Esophagus (tissue), 2 donors: Measurements from ENCODE around the gene PLA2G4A. TPM values are rescaled to one million over a fixed set of nuclear protein-coding genes. Genes with fewer than 3 reads are reported as not detected.

Experiments used
- H3K27ac ChIP-seq, 2 donors: one replicate each; pipeline ENCODE4 v1.5.1; 2013; ENCODE audit warnings: low read depth in 2 of 2, mild to moderate bottlenecking in 2 of 2, inconsistent platforms in 1 of 2, low read length in 1 of 2, moderate library complexity in 1 of 2
- H3K27me3 ChIP-seq, 2 donors: one replicate each; pipeline ENCODE4 v1.6.1; 2013; ENCODE audit warnings: low read length in 2 of 2, control low read depth in 1 of 2, mild to moderate bottlenecking in 1 of 2; ENCODE audit not compliant: insufficient read depth in 2 of 2, control insufficient read depth in 1 of 2
- H3K36me3 ChIP-seq, 2 donors: one replicate each; pipeline ENCODE4 v1.6.1; 2013; ENCODE audit warnings: low read length in 1 of 2; ENCODE audit not compliant: control insufficient read depth in 2 of 2, insufficient read depth in 2 of 2
- H3K4me1 ChIP-seq, 2 donors: one replicate each; pipeline ENCODE4 v1.6.1; 2013; ENCODE audit warnings: low read length in 1 of 2; ENCODE audit not compliant: control insufficient read depth in 2 of 2, insufficient read depth in 2 of 2
- H3K4me3 ChIP-seq, 2 donors: one replicate each; pipeline ENCODE4 v1.5.1; 2013; ENCODE audit warnings: low read length in 2 of 2, mild to moderate bottlenecking in 2 of 2, low read depth in 1 of 2, moderate library complexity in 1 of 2
- H3K9me3 ChIP-seq, 2 donors: one replicate each; pipeline ENCODE4 v1.6.1; 2013; ENCODE audit warnings: mild to moderate bottlenecking in 2 of 2, low read depth in 1 of 2, low read length in 1 of 2, moderate library complexity in 1 of 2; ENCODE audit not compliant: control insufficient read depth in 2 of 2, insufficient read depth in 1 of 2
- WGBS, 2 donors: extraction: QIAGEN DNeasy Blood & Tissue Kit; methylation state at CpG; one replicate each; pipeline ENCODE4 v1.1.7; 2013; 5-methylcytosine and 5-hydroxymethylcytosine counted together
- polyA plus RNA-seq, 2 donors: library from polyadenylated mRNA; stranded (reverse); fragments of 200-250 nt; gene quantifications; one replicate each; pipeline ENCODE4 v1.2.3, GENCODE V29; 2013
- donor health status: healthy with polysubstance abuse.
- donor health status: Bipolar disorder and iron deficiency.

The PLA2G4A gene
- polyA plus RNA-seq = 1 to 10 TPM; 3.1 to 6.3 TPM

DNA sequence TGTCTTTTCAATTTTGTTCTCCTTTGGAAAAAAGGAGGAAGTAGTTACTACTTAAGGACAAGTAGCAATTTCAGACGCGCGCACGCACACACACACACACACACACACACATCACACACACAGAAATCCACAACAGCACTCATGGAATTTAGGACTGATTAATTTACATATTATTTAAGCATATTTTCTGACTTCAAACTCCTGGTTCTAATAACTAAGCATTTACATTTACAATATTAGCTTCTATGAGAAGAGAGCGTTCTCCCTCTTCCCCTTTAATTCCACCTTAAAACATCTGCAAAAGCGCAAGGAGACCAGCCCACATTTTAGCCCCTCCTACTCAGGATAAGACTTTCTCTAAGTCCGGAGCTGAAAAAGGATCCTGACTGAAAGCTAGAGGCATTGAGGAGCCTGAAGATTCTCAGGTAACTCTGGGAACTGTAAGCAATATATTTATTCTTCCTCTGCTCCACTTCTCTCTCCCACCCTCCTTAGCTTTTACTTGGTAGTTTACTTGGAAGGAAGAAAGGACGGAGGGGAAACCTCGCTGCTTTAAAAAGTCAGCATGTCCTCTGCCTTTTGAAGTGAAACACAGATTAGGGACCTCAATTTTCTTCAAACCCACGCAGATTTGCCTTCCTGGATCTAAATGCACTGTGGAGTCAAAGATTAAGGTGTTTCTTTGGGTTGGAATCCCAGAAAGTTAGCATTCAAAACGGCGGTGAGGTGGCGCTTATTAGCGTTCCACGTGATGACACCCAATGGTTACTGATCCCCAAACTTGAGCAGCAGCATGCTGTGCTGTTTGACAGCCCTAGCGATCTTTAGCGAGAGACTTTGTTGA lies at the start of gene PLA2G4A:
Gene PLA2G4A (plus strand): TSS at position 339 of the 844 bp plus-strand sequence. CDS start 25,406 bp downstream, outside the sequence.
- Histone ChIP-seq H3K9me3 (no peaks in the 10 kb centered on the region), H3K36me3 (no peaks in the 10 kb centered on the region), H3K27ac (peak within 1 kb of the TSS; percentile 76 to 80), H3K4me3 (peak within 1 kb of the TSS; percentile 59 to 82), H3K4me1 (no peaks in the 10 kb centered on the region), H3K27me3 (no peaks in the 10 kb centered on the region)
- WGBS, 2 donors = 4 to 5% methylated on average over 17 of the region's 17 CpGs

DNA sequence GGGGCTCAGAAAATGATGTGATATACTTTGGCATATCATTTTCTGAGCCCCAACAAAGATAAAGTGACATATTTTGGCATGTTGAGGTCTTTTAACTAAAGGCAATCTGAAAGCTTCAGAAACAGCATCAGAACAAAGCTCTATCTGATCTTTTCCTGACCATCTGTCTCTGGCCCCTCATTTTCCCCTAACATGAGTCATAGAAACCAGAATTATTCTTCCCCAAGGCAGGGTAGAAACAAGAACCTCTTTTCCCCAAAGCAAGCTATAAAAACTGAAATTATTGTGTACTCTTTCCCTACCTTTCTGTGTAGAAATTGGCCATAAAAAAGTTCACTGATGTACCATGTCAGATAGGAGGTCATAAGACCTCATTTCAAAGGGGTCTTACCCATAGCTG lies 48.7 kb upstream of the PLA2G4A start:
- Histone ChIP-seq H3K4me3 (no peak overlapping the region), H3K27me3 (no peaks in the 10 kb centered on the region), H3K27ac (no peak overlapping the region), H3K36me3 (no peaks in the 10 kb centered on the region), H3K9me3 (no peaks in the 10 kb centered on the region), H3K4me1 (no peaks in the 10 kb centered on the region)

DNA sequence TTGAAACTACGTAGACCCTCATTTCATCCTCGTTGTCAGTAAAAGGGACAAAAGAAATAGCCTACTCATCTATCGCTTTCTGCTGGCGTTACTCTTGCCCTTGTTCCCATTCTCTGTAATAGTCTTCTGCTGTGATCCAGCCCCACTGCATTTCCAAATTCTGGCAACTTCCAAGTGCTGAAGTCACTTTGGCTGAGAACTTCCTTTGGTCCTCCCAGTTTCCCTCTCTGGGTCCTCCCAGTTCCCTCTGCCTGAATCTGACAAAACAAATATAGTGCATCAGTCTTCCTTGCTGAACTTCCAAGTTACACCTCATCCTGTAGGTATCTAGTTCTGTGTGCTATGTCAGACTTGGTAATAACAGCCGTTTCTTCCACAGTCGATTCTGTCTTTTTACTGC lies 47.0 kb upstream of the PLA2G4A start:
- H3K36me3 ChIP-seq = no peaks in the 10 kb centered on the region
- 81 to 86% methylated on average over 6 of the region's 6 CpGs for WGBS, 2 donors
- H3K4me1 ChIP-seq = no peaks in the 10 kb centered on the region
- H3K27me3 ChIP-seq = no peaks in the 10 kb centered on the region
- no peak overlapping the region for H3K4me3 ChIP-seq
- no peaks in the 10 kb centered on the region for H3K9me3 ChIP-seq
- no peak overlapping the region for H3K27ac ChIP-seq

DNA sequence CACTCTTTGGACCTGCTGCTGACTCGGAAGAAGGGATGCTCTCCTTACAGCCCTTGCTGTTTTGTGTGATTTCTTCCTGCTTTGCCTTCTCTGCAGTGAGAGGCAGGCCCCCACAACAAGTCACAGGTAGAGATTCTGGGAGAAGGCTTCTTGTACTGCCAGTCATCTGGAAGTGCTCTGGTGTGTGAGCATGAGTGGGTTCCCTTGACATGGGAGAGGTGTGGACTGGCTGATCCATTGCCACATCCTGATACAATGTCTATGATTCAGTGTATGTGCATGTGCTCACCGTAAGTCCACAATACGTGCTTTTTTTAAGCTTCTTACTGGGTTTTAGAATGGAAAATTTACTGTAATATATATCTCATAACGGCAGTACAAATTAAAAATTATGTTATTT lies 46.0 kb upstream of the PLA2G4A start:
- no peaks in the 10 kb centered on the region for H3K36me3 ChIP-seq
- H3K9me3 ChIP-seq = no peaks in the 10 kb centered on the region
- H3K4me3 ChIP-seq = no peak overlapping the region
- H3K27ac ChIP-seq = no peak overlapping the region
- no peaks in the 10 kb centered on the region for H3K4me1 ChIP-seq
- H3K27me3 ChIP-seq = no peaks in the 10 kb centered on the region
- 86 to 88% methylated on average over 4 of the region's 4 CpGs for WGBS, 2 donors

DNA sequence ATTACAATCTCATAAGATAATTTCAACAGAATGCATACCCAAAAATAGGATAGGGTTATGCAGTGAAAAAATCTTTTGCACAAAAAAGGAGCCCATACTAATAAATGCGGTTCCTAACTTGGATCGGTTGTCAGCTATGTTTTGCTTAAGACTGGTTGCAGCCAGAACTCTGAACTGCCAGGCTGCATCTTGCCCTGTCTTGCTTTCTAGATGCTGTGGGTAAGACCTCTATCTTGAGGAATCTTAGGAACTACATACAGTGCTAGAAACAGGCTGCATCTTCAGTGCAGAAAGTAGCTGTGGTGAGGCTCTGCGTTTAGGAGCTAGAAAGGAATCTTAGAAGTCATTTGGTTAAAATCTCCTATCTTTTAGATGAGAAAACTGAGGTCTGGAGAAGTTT lies 45.6 kb upstream of the PLA2G4A start:
- H3K9me3 ChIP-seq = no peaks in the 10 kb centered on the region
- no peak overlapping the region for H3K4me3 ChIP-seq
- 74 to 76% methylated on average over 3 of the region's 3 CpGs for WGBS, 2 donors

DNA sequence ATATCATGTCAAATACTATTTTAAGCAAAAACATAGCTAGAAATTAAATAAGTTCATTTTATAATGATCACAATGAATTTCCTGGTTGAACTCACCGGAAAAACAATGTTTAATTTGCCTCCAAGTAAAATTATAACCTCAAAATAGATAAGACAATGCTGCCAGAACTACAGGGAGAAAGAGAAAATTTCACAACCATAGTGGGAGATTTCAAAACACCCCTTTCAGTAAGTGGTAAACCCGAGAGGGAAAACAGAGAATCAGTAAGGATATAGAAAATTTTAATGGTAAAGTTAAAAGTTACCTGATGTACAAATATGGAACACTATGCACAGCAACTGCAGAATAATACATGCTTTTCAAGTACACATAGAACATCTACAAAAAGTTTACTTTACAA lies 43.2 kb upstream of the PLA2G4A start:
- H3K4me3 ChIP-seq = no peak overlapping the region
- H3K9me3 ChIP-seq = no peaks in the 10 kb centered on the region
- WGBS, 2 donors = 59 to 76% methylated on average over 2 of the region's 2 CpGs
- H3K27me3 ChIP-seq = no peaks in the 10 kb centered on the region
- no peaks in the 10 kb centered on the region for H3K4me1 ChIP-seq
- H3K36me3 ChIP-seq = no peaks in the 10 kb centered on the region
- H3K27ac ChIP-seq = no peak overlapping the region

More for the DNA sequence above, 45.6 kb upstream of the PLA2G4A start:
- H3K27ac ChIP-seq = no peak overlapping the region
- no peaks in the 10 kb centered on the region for H3K4me1 ChIP-seq
- no peaks in the 10 kb centered on the region for H3K36me3 ChIP-seq
- no peaks in the 10 kb centered on the region for H3K27me3 ChIP-seq

DNA sequence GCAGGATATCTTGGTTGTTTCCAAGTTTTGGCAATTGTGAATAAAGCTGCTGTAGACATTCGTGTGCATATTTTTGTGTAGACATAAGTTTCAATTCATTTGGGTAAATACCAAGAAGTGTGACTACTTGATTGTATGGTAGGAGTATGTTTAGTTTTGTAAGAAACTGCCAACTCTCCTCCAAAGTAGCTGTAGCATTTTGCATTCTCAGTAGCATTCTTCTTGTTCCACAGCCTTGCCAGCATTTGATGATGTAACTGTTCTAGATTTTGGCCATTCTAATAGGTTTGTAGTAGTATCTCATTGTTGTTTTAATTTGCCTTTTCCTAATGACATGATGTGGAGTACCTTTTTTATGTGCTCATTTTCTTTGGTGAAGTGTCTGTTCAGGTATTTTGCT lies 38.6 kb upstream of the PLA2G4A start:
- WGBS, 2 donors = 81 to 97% methylated on average over 1 of the region's 1 CpG
- Histone ChIP-seq H3K4me3 (no peak overlapping the region), H3K36me3 (no peaks in the 10 kb centered on the region), H3K27me3 (no peaks in the 10 kb centered on the region), H3K27ac (no peak overlapping the region), H3K9me3 (no peaks in the 10 kb centered on the region), H3K4me1 (no peaks in the 10 kb centered on the region)

DNA sequence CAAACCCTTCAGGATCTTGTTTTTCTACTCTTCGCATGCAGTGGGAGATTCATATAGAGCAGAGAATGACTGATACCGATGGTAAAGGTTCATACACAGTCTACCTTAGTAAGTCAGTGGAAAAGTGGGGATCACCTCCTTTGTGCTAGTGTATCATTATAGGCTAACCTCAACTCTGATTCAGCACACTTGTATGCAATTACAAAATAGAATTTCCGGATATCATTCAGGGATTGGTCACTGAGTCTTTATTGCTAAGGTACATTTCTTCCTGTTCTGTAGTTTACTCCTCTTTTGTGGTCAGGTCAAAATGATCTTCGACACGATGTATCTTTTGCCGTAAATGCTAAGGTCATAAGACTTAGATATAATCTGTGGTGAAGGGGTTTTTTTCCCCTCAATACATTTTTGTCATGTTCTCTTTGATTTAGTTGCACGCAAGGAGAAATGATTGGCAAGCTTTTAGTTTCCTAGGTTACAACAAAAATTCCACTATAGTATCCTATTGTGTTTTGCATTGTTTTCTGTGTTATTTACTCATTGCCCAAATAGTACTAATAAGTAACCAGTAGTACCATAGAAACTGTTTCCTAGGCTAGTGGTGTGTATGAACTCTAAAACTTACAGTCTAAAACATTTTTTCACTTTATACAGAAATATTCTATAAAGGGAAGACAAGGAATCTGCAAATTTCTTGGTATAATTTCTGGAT lies 35.7 kb upstream of the PLA2G4A start:
- no peaks in the 10 kb centered on the region for H3K9me3 ChIP-seq
- no peaks in the 10 kb centered on the region for H3K27me3 ChIP-seq
- WGBS, 2 donors = 88 to 89% methylated on average over 7 of the region's 7 CpGs
- H3K4me3 ChIP-seq = no peak overlapping the region
- no peak overlapping the region for H3K27ac ChIP-seq
- H3K4me1 ChIP-seq = no peaks in the 10 kb centered on the region
- no peaks in the 10 kb centered on the region for H3K36me3 ChIP-seq

DNA sequence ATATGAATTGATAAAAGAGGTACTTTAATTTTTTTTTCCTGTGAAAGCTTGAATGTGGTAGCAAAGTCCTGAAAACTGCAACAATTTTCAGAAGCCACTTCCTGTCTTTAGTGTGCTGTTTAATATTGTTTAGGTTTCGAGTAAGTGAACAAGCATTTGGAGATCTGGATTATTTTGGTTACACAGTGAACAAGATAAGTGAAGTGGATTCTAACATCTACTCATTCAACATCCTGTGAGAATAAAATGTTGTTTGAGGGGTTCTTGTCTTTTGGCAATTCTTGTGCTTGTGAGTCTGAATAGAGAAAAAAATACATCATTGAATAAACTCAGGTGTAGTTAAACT lies 35.2 kb upstream of the PLA2G4A start:
- no peaks in the 10 kb centered on the region for H3K9me3 ChIP-seq
- H3K4me1 ChIP-seq = no peaks in the 10 kb centered on the region
- no peak overlapping the region for H3K27ac ChIP-seq
- H3K36me3 ChIP-seq = no peaks in the 10 kb centered on the region
- no peak overlapping the region for H3K4me3 ChIP-seq
- WGBS, 2 donors = 59 to 75% methylated on average over 1 of the region's 1 CpG
- no peaks in the 10 kb centered on the region for H3K27me3 ChIP-seq
